H1 (cell line): ENCODE data around the gene GUCY1A2.

Experiments
- BCL11A ChIP-seq, 2 experiments: IDR thresholded peaks; one replicate each; pipeline ENCODE4 v1.6.1; 2011; ENCODE audit warnings: low read depth in 2 of 2, low read length in 2 of 2, mild to moderate bottlenecking in 2 of 2
- CTCF ChIP-seq, 3 experiments: IDR thresholded peaks; 1 replicate in 2 of 3; 2 replicates in 1 of 3; pipeline versions ENCODE4 v1.5.1 to v1.6.1; 2011; ENCODE audit warnings: low read length in 3 of 3, mild to moderate bottlenecking in 3 of 3, inconsistent platforms in 2 of 3, low read depth in 1 of 3, moderate library complexity in 1 of 3; ENCODE audit not compliant: insufficient read depth in 1 of 3; ENCODE audit errors: control extremely low read depth in 1 of 3
- EP300 ChIP-seq, 2 experiments: IDR thresholded peaks; 1 replicate in 1 of 2; 2 replicates in 1 of 2; pipeline ENCODE4 v1.6.1; 2011 to 2012; ENCODE audit warnings: low read depth in 2 of 2, low read length in 2 of 2, mild to moderate bottlenecking in 2 of 2, borderline replicate concordance in 1 of 2, inconsistent platforms in 1 of 2, moderate library complexity in 1 of 2
- EZH2 ChIP-seq: fragments of 200-600 bp; sonication (generic); IDR thresholded peaks from 2 replicates; pipeline ENCODE4 v1.7.1; 2012; ENCODE audit warnings: low read depth, mild to moderate bottlenecking, moderate library complexity, low read length, inconsistent platforms; ENCODE audit not compliant: severe bottlenecking
- JUN ChIP-seq: IDR thresholded peaks from 2 replicates; pipeline ENCODE4 v1.6.1; 2011; ENCODE audit warnings: low read depth, mild to moderate bottlenecking, improper control_type of control experiment, low read length
- JUND ChIP-seq: IDR thresholded peaks from 2 replicates; pipeline ENCODE4 v1.6.1; 2011; ENCODE audit warnings: mild to moderate bottlenecking, improper control_type of control experiment, low read length
- KDM1A ChIP-seq: fragments of 200-600, 300-600 bp; sonication (generic); IDR thresholded peaks from 2 replicates; pipeline ENCODE4 v1.7.1; 2016; ENCODE audit warnings: mild to moderate bottlenecking, low read length, borderline replicate concordance
- KDM4A ChIP-seq: IDR thresholded peaks from one replicate; pipeline ENCODE4 v1.7.1; 2012; ENCODE audit warnings: low read depth, mild to moderate bottlenecking, moderate library complexity, low read length, inconsistent platforms; ENCODE audit not compliant: severe bottlenecking
- MAFK ChIP-seq: IDR thresholded peaks from 2 replicates; pipeline ENCODE4 v1.6.1; 2012; ENCODE audit warnings: low read depth, mild to moderate bottlenecking, improper control_type of control experiment, low read length
- RAD21 ChIP-seq, 2 experiments: IDR thresholded peaks in 1 of 2; conservative IDR thresholded peaks in 1 of 2; 2 replicates each; pipeline ENCODE4 v1.6.1; 2011; ENCODE audit warnings: low read depth in 2 of 2, low read length in 2 of 2, improper control_type of control experiment in 1 of 2, inconsistent platforms in 1 of 2, mild to moderate bottlenecking in 1 of 2, moderate library complexity in 1 of 2
- RBBP5 ChIP-seq: IDR thresholded peaks from 2 replicates; pipeline ENCODE4 v1.7.1; 2012; ENCODE audit warnings: low read depth, mild to moderate bottlenecking, inconsistent platforms, low read length, moderate library complexity, borderline replicate concordance
- USF2 ChIP-seq: IDR thresholded peaks from 2 replicates; pipeline ENCODE4 v1.6.1; 2011; ENCODE audit warnings: low read length, improper control_type of control experiment
- ZNF274 ChIP-seq: IDR thresholded peaks from 2 replicates; pipeline ENCODE4 v1.7.0; 2012; ENCODE audit warnings: low read length, borderline replicate concordance; ENCODE audit errors: extremely low read depth

GRCh38 chr11:106961518-106961917 lies 56.8 kb downstream of the GUCY1A2 start:
- TF ChIP-seq ZNF274 (no peak), BCL11A (IDR thresholded peaks at IDR 0.05; ENCODE audit: low read depth in 2 of 2, low read length in 2 of 2) (no peak), CTCF (IDR thresholded peaks at IDR 0.05; ENCODE audit: control extremely low read depth in 1 of 3, insufficient read depth in 1 of 3, low read depth in 1 of 3, low read length in 3 of 3) (no peak), USF2 (no peak), MAFK (no peak), KDM4A (no peak), RAD21 (IDR thresholded peaks at IDR 0.05 in 1 of 2, conservative IDR thresholded peaks at IDR 0.05 in 1 of 2; ENCODE audit: low read depth in 2 of 2, low read length in 2 of 2) (no peak), EZH2 (no peak), KDM1A (no peak), JUND (no peak), EP300 (IDR thresholded peaks at IDR 0.05; ENCODE audit: borderline replicate concordance in 1 of 2, low read depth in 2 of 2, low read length in 2 of 2) (no peak), RBBP5 (no peak), JUN (no peak)
